OCI-LY3 (cell line): ENCODE data around the gene GCC1.

Experiments used
- CTCF ChIP-seq: fragments of 200-600, 300-600 bp; sonication (generic); IDR thresholded peaks from 2 replicates; pipeline ENCODE4 v1.5.1; 2014; ENCODE audit warnings: antibody characterized with exemption, low read length, low read depth
- EZH2phosphoT487 ChIP-seq: fragments of 200-600 bp; shearing (Covaris generic); IDR thresholded peaks from 2 replicates; pipeline ENCODE4 v1.6.1; 2018; ENCODE audit warnings: antibody characterized with exemption, mixed run types, low read depth

- TF ChIP-seq CTCF = no peak
- TF ChIP-seq EZH2phosphoT487 = no peak
Measured at GRCh38 chr7:127536741-127537140, 48.7 kb downstream of the GCC1 start.
